ENCODE measurements around the gene GTF2A1L.
"Not testable (repeated sequence)": the region's sequence is repeated elsewhere in the genome, so short reads cannot be mapped to it uniquely, and the experiment has no call there.

The GTF2A1L gene

DNA sequence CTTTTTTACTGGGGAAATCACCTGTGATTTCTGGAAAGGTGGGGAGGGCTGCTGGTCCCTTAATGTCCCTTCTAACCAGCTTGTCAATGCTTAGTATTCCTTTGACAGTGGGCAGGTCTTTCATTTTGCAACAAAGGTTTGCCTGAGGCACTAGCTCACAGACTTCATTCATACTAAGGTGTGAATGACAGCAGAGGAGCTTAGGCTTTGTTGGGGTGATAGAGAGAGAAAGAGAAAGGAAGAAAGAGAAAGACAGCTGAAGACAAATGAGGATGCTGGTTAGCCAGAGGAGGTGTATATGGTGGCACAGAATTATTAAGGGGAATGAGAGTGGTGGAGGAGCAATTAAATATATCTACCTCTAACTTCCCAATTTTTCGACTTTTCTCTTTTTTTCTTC lies 28.9 kb upstream of the GTF2A1L start:
- DNase-seq (ENCODE audit: insufficient read length) (no peak), FAIRE-seq (no peak)
- no peak for TF ChIP-seq POLR2AphosphoS5 (IDR thresholded peaks at IDR 0.05; ENCODE audit: low read depth, low read length)
- TF ChIP-seq POLR2A (IDR thresholded peaks at IDR 0.05; ENCODE audit: low read depth, low read length): no peak
- TF ChIP-seq TAF1 (IDR thresholded peaks at IDR 0.05; ENCODE audit: borderline replicate concordance, low read depth, low read length): no peak

DNA sequence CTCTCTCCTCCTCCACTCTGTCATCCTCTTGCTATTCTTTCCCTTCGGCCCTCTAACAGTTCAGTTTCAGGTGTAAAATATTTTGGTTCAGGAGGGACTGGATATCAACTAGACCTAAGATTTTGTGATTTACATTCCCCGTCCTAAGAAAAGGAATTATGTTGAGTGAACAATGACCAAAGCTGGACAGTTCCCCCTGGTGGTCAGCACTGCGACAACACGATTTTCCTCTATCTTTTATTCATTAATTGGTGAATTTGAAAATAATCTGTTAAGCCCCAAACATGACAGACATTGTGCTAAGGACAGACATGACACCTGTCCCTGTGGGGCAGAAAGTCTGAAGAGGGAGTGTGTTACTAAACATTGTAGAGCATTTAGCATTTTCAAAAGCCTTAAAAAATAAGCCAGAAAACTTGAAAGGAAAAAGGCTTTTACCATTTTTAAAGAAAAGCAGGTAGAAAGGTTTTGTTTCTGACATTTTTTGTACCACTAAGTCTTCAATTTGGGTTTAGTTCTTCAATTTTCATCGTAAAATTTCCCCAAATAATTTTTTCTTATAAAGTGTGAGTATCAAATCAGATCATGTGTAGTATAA lies 28.4 kb upstream of the GTF2A1L start:
- TF ChIP-seq TAF1 (IDR thresholded peaks at IDR 0.05; ENCODE audit: borderline replicate concordance, low read depth, low read length): no peak
- no peak for TF ChIP-seq POLR2A (IDR thresholded peaks at IDR 0.05; ENCODE audit: low read depth, low read length)
- no peak for TF ChIP-seq POLR2AphosphoS5 (IDR thresholded peaks at IDR 0.05; ENCODE audit: low read depth, low read length)
- FAIRE-seq: no peak
- no peak for DNase-seq (ENCODE audit: insufficient read length)

DNA sequence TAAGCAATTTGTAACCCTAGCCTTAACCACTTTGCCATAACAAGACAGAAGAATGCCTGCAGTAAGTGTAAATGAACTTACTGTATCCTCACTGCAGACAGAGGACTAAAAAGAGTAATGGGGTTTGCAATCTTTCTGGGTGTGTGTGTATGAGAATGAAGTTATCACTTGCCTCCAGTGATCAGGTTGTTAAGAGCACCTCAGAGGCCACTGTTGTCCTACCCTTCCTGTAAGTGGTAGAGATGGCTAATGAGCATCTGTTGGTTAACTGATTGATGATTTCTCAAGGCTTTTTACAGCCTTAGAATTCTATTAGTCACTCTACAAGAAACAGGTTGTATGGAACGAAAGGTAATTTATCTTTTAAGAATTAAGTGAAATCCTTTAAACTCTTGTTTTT lies 27.6 kb upstream of the GTF2A1L start:
- TF ChIP-seq TAF1 (IDR thresholded peaks at IDR 0.05; ENCODE audit: borderline replicate concordance, low read depth, low read length) (no peak), POLR2A (IDR thresholded peaks at IDR 0.05; ENCODE audit: low read depth, low read length) (no peak)
- FAIRE-seq: no peak
- DNase-seq (ENCODE audit: insufficient read length): no peak

DNA sequence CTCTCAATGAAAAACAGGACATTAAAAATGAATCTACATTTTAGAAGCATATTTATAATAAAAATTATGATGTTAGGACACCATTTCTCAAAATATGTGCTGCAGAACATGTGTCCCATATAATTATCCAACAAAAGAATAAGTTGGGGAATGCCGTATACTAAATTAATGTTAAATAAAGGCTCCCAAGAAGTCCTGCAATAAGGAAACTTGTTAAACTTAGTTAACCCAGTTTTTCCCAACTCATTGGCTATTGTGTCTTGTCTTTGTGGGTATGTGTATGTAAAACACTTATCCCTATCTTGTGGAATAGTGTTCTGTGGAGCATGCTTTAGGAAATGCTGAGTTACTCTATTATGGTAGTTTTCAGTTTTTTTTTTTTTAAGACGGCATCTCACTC lies 25.6 kb upstream of the GTF2A1L start:
- FAIRE-seq (no peak), DNase-seq (ENCODE audit: insufficient read length) (no peak)
- TF ChIP-seq TAF1 (IDR thresholded peaks at IDR 0.05; ENCODE audit: borderline replicate concordance, low read depth, low read length) (no peak), POLR2AphosphoS5 (IDR thresholded peaks at IDR 0.05; ENCODE audit: low read depth, low read length) (no peak), POLR2A (IDR thresholded peaks at IDR 0.05; ENCODE audit: low read depth, low read length) (no peak)

DNA sequence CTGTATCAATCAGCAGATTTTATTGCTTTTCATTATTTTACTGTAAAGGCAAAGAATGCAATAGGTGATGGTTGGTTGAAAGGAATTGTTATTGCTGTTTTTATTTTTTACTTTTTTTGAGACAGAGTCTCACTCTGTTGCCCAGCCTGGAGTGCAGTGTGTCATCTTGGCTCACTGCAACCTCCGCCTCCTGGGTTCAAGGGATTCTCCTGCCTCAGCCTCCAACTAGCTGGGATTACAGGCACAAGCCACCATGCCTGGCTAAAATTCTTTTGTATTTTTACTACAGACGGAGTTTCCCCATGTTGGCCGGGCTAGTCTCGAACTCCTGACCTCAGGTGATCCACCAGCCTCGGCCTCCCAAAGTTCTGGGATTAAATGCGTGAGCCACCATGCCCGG lies 20.9 kb upstream of the GTF2A1L start:
- not testable (repeated sequence) for DNase-seq (ENCODE audit: insufficient read length); FAIRE-seq

DNA sequence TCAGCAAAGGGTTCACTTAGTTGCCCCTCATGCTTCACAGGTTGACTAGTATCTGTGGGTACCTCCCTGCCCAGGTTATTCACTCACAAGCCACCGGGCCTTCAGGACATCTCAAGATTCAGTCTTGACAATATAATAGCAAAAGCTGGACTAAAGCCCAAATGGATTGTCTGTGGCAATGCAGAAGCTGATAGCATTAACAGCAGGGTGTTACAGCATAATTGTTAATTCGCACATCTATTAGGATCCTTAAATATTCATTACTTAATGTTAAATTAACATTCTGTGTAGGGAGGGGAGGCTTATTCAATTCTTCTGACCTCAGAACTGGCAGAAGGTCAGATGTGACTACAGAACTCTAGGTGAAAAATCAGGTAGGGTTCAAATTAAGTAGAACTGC lies 20.2 kb upstream of the GTF2A1L start:
- DNase-seq (ENCODE audit: insufficient read length) (no peak), FAIRE-seq (no peak)
- TF ChIP-seq POLR2A (IDR thresholded peaks at IDR 0.05; ENCODE audit: low read depth, low read length): no peak
- no peak for TF ChIP-seq POLR2AphosphoS5 (IDR thresholded peaks at IDR 0.05; ENCODE audit: low read depth, low read length)
- TF ChIP-seq TAF1 (IDR thresholded peaks at IDR 0.05; ENCODE audit: borderline replicate concordance, low read depth, low read length): no peak

DNA sequence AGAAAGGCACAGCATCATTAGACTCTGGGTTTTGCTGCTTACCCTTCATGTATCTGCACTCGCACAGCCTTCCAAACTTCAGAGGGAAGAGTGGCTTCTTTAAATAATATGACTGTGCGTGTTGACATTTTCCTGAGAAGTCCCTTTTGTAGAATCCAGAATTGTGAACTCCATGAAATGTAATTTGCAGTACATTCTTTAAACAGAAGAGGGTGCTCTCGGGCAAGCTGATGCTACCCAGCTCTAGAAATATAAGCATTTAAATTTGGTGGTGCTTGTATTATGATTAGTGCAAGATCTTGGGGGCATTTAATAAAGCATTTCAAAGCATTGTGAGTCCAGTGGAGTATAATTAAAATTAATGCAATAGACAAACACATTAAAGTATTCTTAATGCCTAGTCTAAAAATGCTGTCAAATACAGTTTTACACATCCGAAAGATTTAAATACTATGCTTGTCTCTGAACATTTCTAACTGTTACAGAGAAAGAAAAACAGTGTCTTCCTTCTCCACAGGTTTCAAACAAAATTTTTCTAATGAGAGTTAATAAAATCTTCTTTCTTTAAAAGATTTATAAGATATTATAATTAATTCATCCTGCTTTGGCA lies 17.3 kb upstream of the GTF2A1L start:
- FAIRE-seq: peak; percentile 48
- no peak for DNase-seq (ENCODE audit: insufficient read length)

DNA sequence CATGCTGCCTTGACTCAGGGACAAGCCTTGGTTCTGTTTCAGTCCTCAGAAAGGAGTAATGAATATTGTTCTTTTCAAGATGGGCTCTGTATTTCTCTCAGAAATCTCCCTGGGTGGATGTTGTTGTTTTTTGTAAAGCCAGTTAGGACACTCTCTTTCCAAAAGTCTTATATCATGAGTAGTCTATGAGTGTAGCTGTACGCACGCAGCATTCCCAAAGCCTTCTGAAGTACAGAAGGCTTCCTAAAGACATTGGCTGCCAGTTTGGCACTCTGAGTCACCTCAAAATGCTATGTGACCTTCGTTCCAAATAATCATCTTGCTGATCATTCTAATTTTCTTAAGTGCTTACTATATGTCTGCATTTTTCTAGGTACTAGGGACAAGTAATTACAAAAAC lies 16.7 kb upstream of the GTF2A1L start:
- no peak for FAIRE-seq
- DNase-seq (ENCODE audit: insufficient read length): no peak
- TF ChIP-seq POLR2AphosphoS5 (IDR thresholded peaks at IDR 0.05; ENCODE audit: low read depth, low read length) (no peak), TAF1 (IDR thresholded peaks at IDR 0.05; ENCODE audit: borderline replicate concordance, low read depth, low read length) (no peak), POLR2A (IDR thresholded peaks at IDR 0.05; ENCODE audit: low read depth, low read length) (no peak)

More for the DNA sequence above, 17.3 kb upstream of the GTF2A1L start:
- no peak for TF ChIP-seq POLR2A (IDR thresholded peaks at IDR 0.05; ENCODE audit: low read depth, low read length)
- TF ChIP-seq POLR2AphosphoS5 (IDR thresholded peaks at IDR 0.05; ENCODE audit: low read depth, low read length): no peak
- TF ChIP-seq TAF1 (IDR thresholded peaks at IDR 0.05; ENCODE audit: borderline replicate concordance, low read depth, low read length): no peak

DNA sequence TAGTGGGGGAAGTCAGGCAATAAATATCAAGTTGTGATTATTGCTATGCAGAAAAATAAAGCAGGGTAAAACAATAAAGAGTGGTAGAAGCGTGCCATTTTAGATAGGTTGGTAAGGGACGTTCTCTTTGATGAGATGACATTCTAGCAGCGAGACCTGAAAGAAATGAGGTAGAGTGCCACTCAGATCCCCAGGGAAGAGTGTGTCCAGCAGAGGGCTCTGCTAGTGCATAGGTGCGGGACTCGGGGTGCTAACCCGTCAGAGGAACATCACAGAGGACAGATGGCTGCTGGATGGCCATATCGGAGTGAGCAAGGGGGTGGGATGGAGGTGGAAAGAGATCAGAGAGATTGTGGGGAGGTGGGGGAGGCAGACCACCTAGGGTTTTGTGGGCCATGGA lies 16.3 kb upstream of the GTF2A1L start:
- TF ChIP-seq TAF1 (IDR thresholded peaks at IDR 0.05; ENCODE audit: borderline replicate concordance, low read depth, low read length): no peak
- TF ChIP-seq POLR2A (IDR thresholded peaks at IDR 0.05; ENCODE audit: low read depth, low read length): no peak
- no peak for TF ChIP-seq POLR2AphosphoS5 (IDR thresholded peaks at IDR 0.05; ENCODE audit: low read depth, low read length)
- FAIRE-seq: no peak
- DNase-seq (ENCODE audit: insufficient read length): no peak

DNA sequence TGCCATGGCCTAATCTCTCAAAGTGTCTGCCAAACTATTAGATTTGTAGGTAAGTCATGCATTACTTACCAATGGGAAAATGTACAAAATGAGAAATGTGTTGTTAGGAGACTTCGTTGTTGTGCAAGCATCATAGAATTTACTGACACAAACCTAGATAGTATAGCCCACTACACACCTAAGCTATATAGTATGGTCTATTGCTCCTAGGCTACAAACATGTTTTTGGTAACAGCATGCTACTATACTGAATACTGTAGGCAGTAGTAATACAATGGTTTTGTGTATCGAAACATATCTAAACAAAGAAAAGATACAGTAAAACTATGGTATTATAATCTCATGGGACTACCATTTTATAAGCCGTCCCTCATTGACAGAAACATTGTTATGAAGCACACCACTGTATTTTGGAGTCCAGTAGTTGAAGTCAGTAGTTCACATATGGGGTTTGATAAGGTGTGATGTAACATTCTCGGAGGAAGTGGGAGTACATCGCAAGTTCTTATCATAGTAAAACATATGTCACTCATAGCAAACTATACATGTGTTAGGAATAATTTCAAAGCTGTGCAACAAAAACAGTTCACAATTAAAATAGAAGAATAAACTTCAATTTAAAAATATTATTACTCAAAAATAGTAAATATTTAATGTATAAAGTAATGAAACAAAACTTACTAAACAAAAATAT lies 12.0 kb upstream of the GTF2A1L start:
- FAIRE-seq (no peak), DNase-seq (ENCODE audit: insufficient read length) (no peak)
- TF ChIP-seq POLR2A (IDR thresholded peaks at IDR 0.05; ENCODE audit: low read depth, low read length) (no peak), TAF1 (IDR thresholded peaks at IDR 0.05; ENCODE audit: borderline replicate concordance, low read depth, low read length) (no peak), POLR2AphosphoS5 (IDR thresholded peaks at IDR 0.05; ENCODE audit: low read depth, low read length) (no peak)

DNA sequence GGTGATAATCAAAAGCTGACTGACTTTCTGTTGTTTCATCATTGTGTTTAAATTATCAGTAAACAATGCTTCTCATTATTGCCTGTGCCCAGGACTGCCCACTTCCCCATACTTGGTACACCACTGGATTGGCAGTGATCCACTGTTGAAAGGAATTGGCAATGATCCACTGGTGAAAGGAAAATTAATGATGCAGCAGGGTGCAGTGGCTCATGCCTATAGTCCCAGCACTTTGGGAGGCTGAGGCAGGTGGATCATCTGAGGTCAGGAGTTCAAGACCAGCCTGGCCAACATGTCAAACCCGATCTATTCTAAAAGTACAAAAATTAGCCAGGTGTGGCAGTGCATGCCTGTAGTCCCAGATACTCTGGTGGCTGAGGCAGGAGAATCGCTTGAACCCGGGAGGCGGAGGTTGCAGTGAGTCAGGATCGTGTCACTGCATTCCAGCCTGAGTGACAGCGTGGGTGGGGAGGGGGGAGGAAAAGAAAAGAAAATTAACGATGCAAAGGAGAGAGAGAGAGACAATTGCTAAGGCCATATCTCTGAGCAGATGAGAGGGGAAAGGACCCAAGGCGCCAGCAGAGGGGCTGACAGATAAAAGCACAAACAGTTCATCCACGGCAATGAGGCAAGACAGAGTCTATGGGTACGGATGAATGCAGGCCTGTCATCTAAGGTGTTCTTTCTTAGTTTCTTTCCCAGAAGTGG lies 10.2 kb upstream of the GTF2A1L start:
- DNase-seq (ENCODE audit: insufficient read length): no peak
- TF ChIP-seq TAF1 (IDR thresholded peaks at IDR 0.05; ENCODE audit: borderline replicate concordance, low read depth, low read length) (no peak), POLR2A (IDR thresholded peaks at IDR 0.05; ENCODE audit: low read depth, low read length) (no peak), POLR2AphosphoS5 (IDR thresholded peaks at IDR 0.05; ENCODE audit: low read depth, low read length) (no peak)
- FAIRE-seq: no peak

DNA sequence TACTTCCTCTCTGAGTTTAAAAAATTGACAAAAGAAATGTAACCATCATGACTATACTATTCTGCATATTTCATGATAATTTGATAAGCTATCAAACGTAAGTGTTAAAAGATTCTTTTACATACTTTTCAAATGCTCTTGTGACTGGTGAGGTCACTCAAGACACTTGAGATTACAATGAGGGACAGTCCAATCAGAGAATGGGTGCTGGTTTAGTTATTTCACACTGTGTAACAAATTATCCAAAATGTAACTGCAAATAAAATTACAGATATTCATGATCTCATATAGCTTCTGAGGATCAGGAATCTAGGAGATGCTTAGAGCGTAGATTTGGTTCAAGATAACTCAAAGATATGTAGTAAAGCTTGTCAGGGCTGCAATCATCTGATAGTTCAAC lies 4.4 kb upstream of the GTF2A1L start:
- TF ChIP-seq TAF1 (IDR thresholded peaks at IDR 0.05; ENCODE audit: borderline replicate concordance, low read depth, low read length) (no peak), POLR2A (IDR thresholded peaks at IDR 0.05; ENCODE audit: low read depth, low read length) (no peak), POLR2AphosphoS5 (IDR thresholded peaks at IDR 0.05; ENCODE audit: low read depth, low read length) (no peak)
- FAIRE-seq (no peak), DNase-seq (ENCODE audit: insufficient read length) (no peak)

DNA sequence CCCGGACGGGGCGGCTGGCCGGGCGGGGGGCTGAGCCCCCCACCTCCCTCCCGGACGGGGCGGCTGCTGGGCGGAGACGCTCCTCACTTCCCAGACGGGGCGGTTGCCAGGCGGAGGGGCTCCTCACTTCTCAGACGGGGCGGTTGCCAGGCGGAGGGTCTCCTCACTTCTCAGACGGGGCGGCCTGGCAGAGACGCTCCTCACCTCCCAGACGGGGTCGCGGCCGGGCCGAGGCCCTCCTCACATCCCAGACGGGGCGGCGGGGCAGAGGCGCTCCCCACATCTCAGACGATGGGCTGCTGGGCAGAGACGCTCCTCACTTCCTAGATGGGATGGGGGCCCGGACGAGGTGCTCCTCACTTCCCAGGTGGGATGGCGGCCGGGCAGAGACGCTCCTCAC lies 3.1 kb upstream of the GTF2A1L start:
- not testable (repeated sequence) for DNase-seq (ENCODE audit: insufficient read length); FAIRE-seq

All from GM12892 (cell line).